ENCODE measurements around the gene XYLT1. TPM values are rescaled to one million over a fixed set of nuclear protein-coding genes. Genes with fewer than 3 reads are reported as not detected.

Gene XYLT1
- total RNA-seq, 4 donors from 2014 or later: 20.0 to 43.0 (median 27.4) TPM

- no peak for TF ChIP-seq CTCF (IDR thresholded peaks at IDR 0.05)
- ATAC-seq (ENCODE audit: low FRiP score) (no peak), DNase-seq (ENCODE audit: low spot score) (no peak)
Measured at GRCh38 chr16:17403156-17403809, 67.5 kb downstream of the XYLT1 start.

- ATAC-seq (ENCODE audit: low FRiP score): no peak
- no peak for DNase-seq (ENCODE audit: low spot score)
- TF ChIP-seq CTCF (IDR thresholded peaks at IDR 0.05): no peak
Measured at GRCh38 chr16:17397499-17397891, 73.3 kb downstream of the XYLT1 start.

DNA sequence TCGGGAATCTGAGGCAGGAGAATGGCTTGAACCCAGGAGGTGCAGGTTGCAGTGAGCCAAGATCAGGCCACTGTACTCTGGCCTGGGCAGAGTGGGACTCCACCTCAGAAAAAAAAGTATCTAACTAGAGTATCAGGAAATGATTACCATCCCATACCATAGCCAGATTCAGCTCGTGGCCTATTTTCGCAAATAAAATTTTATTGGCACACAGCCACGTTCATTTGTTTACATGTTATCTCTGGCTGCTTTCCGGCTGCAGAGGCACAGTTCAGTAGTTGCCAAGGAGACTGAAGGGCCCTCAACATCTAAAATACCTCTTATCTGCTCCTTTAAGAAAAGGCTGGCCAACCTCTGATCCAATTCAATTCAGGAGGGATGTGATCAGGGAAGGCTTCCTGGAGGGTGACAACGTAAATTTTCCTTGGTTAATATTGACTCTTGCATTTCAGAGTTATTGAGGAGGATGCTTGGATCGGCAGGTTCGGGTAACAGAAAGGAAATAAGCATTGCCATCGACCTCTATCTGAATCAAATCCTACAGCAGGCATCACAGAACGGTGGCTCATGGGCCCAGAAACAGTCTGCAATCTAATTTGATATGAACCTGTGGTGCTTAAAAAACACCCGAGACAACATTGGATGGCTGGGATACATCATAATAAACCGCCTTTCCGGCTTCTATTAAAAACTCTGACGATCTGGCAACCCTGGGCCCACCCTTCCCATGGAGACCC is 73.8 kb downstream of the XYLT1 start:
- ATAC-seq (ENCODE audit: low FRiP score) (no peak), DNase-seq (ENCODE audit: low spot score) (no peak)
- TF ChIP-seq CTCF (IDR thresholded peaks at IDR 0.05): no peak

- no peak for DNase-seq (ENCODE audit: low spot score)
Measured at GRCh38 chr16:17395849-17396480, 74.8 kb downstream of the XYLT1 start.

GRCh38 chr16:17392857-17393692 is 77.7 kb downstream of the XYLT1 start:
- no peak for TF ChIP-seq CTCF (IDR thresholded peaks at IDR 0.05)
- DNase-seq (ENCODE audit: low spot score) (no peak), ATAC-seq (ENCODE audit: low FRiP score) (no peak)

More at GRCh38 chr16:17395849-17396480, 74.8 kb downstream of the XYLT1 start:
- no peak for TF ChIP-seq CTCF (IDR thresholded peaks at IDR 0.05)
- ATAC-seq (ENCODE audit: low FRiP score): no peak

GRCh38 chr16:17392127-17392856 is 78.5 kb downstream of the XYLT1 start:
- no peak for ATAC-seq (ENCODE audit: low FRiP score)
- no peak for TF ChIP-seq CTCF (IDR thresholded peaks at IDR 0.05)
- no peak for DNase-seq (ENCODE audit: low spot score)
